DND-41 (cell line): ENCODE data around the gene PRKCE.
"Not testable (repeated sequence)": the region's sequence is repeated elsewhere in the genome, so short reads cannot be mapped to it uniquely, and the experiment has no call there.

ENCODE experiments used
- ATAC-seq: fragments of 200-7000 bp; cut with Tn5 transposase; 3 replicates; pipeline ENCODE4 v1.9.1; 2021; ENCODE audit warnings: low read depth; ENCODE audit not compliant: insufficient read depth
- DNase-seq: peaks from one replicate; pipeline ENCODE4 v3.0.0-alpha.2; 2020
- H2AFZ ChIP-seq: 2 replicates; pipeline ENCODE4 v1.6.0; 2012; ENCODE audit warnings: low read depth, low read length
- H3K27ac ChIP-seq: 2 replicates; pipeline ENCODE4 v1.5.1; 2012; ENCODE audit warnings: low read length, inconsistent platforms
- H3K27me3 ChIP-seq: fragments of 200-600 bp; sonication (generic); 2 replicates; pipeline ENCODE4 v1.6.0; 2012; ENCODE audit warnings: low read length, mild to moderate bottlenecking, inconsistent platforms; ENCODE audit not compliant: insufficient read depth, poor library complexity
- H3K36me3 ChIP-seq: 2 replicates; pipeline ENCODE4 v1.5.1; 2012; ENCODE audit warnings: low read length, inconsistent platforms; ENCODE audit not compliant: insufficient read depth
- H3K4me1 ChIP-seq: 2 replicates; pipeline ENCODE4 v1.5.1; 2012; ENCODE audit warnings: mild to moderate bottlenecking, low read length; ENCODE audit not compliant: insufficient read depth
- H3K4me2 ChIP-seq: 2 replicates; pipeline ENCODE4 v1.6.0; 2012; ENCODE audit warnings: mild to moderate bottlenecking, moderate library complexity, low read length, inconsistent platforms; ENCODE audit not compliant: insufficient read depth
- H3K4me3 ChIP-seq, 2 experiments: fragments of 200-600 bp in 1 of 2; shearing (Covaris generic) in 1 of 2; 2 replicates each; pipeline ENCODE4 v1.5.1; 2012 to 2016; ENCODE audit warnings: inconsistent platforms in 2 of 2, low read length in 2 of 2, mild to moderate bottlenecking in 2 of 2, low read depth in 1 of 2, moderate library complexity in 1 of 2
- H3K79me2 ChIP-seq: 2 replicates; pipeline ENCODE4 v1.6.0; 2012; ENCODE audit warnings: low read length, inconsistent platforms; ENCODE audit not compliant: insufficient read depth
- H3K9ac ChIP-seq: 2 replicates; pipeline ENCODE4 v1.6.0; 2012; ENCODE audit warnings: low read depth, mild to moderate bottlenecking, inconsistent platforms, low read length, moderate library complexity
- H3K9me3 ChIP-seq: 2 replicates; pipeline ENCODE4 v1.5.1; 2012; ENCODE audit warnings: low read length, moderate library complexity, mild to moderate bottlenecking, inconsistent platforms; ENCODE audit not compliant: insufficient read depth, severe bottlenecking
- H4K20me1 ChIP-seq: 2 replicates; pipeline ENCODE4 v1.6.0; 2012; ENCODE audit warnings: low read length; ENCODE audit not compliant: insufficient read depth
- CTCF ChIP-seq: IDR thresholded peaks from 2 replicates; pipeline ENCODE4 v1.5.1; 2012; ENCODE audit warnings: borderline replicate concordance, low read length, moderate library complexity, mild to moderate bottlenecking; ENCODE audit not compliant: poor library complexity, severe bottlenecking; ENCODE audit errors: extremely low read depth
- EZH2 ChIP-seq: IDR thresholded peaks from 3 replicates; pipeline ENCODE4 v1.6.1; 2012; ENCODE audit warnings: borderline replicate concordance, low read depth, mild to moderate bottlenecking, moderate library complexity, low read length, inconsistent platforms; ENCODE audit not compliant: severe bottlenecking

The PRKCE gene

DNA sequence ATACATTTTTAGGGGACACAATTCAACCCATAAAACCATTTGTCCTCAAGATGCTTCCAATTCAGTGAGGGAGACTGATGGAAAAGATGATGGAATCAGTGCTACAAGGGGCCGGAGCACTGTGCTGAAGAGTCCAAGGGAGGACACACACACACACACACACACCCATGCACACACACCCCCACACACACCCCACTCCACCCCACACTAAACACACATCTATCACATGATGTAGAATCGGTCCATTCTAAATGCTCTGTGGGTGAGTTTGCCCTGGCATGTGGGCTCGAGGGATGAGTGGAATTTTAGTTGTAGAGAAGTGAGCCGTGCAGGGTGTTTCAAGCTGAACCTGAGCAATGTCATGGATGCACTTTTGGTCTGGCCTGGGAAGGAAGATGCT, 41.1 kb downstream of the PRKCE start:
- no peaks in the 10 kb centered on the region for H3K9me3 ChIP-seq
- H3K4me3 ChIP-seq, result no peak overlapping the region
- peaks cover 7% of the 10 kb centered on the region; the same call in 1 of the 2 replicates for H3K4me1 ChIP-seq
- no peak overlapping the region for H3K9ac ChIP-seq
- H3K27ac ChIP-seq, result no peak overlapping the region
- 0 out of 2 replicates have a peak, but pooled peaks cover 8% of the 10 kb centered on the region for H4K20me1 ChIP-seq
- H2AFZ ChIP-seq, result no peak overlapping the region
- no peak overlapping the region for H3K4me2 ChIP-seq
- DNase-seq, result no peak
- H3K27me3 ChIP-seq, result no peaks in the 10 kb centered on the region
- peaks cover 5% of the 10 kb centered on the region; the same call in 1 of the 2 replicates for H3K79me2 ChIP-seq
- H3K36me3 ChIP-seq, result no peaks in the 10 kb centered on the region
- TF ChIP-seq EZH2, result no peak
- no peak for TF ChIP-seq CTCF
- no peak for ATAC-seq

DNA sequence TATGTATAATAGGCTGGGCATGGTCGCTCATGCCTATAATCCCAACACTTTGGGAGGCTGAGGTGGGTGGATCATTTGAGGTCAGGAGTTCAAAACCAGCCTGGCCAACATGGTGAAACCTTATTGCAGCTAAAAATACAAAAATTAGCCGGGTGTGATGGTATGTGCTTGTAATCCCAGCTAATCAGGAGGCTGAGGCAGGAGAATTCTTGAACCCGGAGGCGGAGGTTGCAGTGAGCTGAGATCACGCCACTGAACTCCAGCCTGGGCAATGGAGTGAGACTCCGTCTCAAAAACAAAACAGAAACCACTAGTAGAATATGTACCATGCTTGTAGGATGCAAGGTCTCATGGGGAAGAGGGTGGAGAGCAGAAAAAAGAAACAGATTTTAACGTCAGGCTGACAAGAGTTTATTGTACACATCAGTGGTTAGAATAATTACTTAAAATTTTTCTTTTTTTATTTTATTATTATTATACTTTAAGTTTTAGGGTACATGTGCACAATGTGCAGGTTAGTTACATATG, 44.1 kb downstream of the PRKCE start:
- not testable (repeated sequence) for H3K27me3 ChIP-seq, H3K9me3 ChIP-seq, DNase-seq, H3K4me3 ChIP-seq, H3K4me1 ChIP-seq, H3K9ac ChIP-seq, H2AFZ ChIP-seq, H3K4me2 ChIP-seq, H3K79me2 ChIP-seq, H3K36me3 ChIP-seq, H3K27ac ChIP-seq, ATAC-seq, H4K20me1 ChIP-seq

DNA sequence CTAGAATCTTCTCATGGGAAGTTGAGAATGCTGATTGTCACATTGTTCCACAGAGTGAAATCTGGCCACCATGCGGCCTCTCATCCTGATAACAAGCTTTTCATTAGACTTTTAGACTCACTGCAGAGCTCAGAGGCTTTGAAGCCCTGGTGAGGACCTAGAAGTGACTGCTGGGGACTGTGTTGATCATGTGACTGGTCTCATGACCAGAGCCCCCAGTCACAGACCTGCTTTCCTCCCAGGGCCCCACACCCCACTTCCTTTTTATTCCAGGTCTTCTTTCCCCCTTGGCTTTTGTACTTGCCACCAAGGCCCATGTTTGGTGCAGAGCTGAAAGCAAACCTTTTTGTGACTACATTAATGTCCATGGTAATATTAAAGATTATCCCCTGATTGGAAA, 45.2 kb downstream of the PRKCE start:
- no peak for DNase-seq
- Histone ChIP-seq H4K20me1 (0 out of 2 replicates have a peak, but pooled peaks cover 4% of the 10 kb centered on the region), H3K9ac (no peak overlapping the region), H3K79me2 (peaks cover 4% of the 10 kb centered on the region; the same call in 1 of the 2 replicates), H3K27ac (no peak overlapping the region), H3K36me3 (no peaks in the 10 kb centered on the region), H3K9me3 (no peaks in the 10 kb centered on the region), H3K4me1 (peaks cover 7% of the 10 kb centered on the region; the same call in 1 of the 2 replicates), H3K4me2 (no peak overlapping the region), H3K4me3 (no peak overlapping the region), H3K27me3 (no peaks in the 10 kb centered on the region), H2AFZ (no peak overlapping the region)
- no peak for ATAC-seq
- TF ChIP-seq CTCF (no peak), EZH2 (no peak)

- no peak overlapping the region for H3K27ac ChIP-seq
- H3K79me2 ChIP-seq, result peaks cover 3% of the 10 kb centered on the region; the same call in 1 of the 2 replicates
- DNase-seq (no peak), ATAC-seq (no peak)
- TF ChIP-seq EZH2 (no peak), CTCF (no peak)
- H3K4me2 ChIP-seq, result no peak overlapping the region
- H3K4me3 ChIP-seq, result no peak overlapping the region
- H3K4me1 ChIP-seq, result peaks cover 7% of the 10 kb centered on the region; the same call in 1 of the 2 replicates
- H3K36me3 ChIP-seq, result no peaks in the 10 kb centered on the region
- no peak overlapping the region for H2AFZ ChIP-seq
- no peaks in the 10 kb centered on the region for H3K9me3 ChIP-seq
- H4K20me1 ChIP-seq, result 0 out of 2 replicates have a peak, but pooled peaks cover 4% of the 10 kb centered on the region
- no peak overlapping the region for H3K9ac ChIP-seq
- H3K27me3 ChIP-seq, result no peaks in the 10 kb centered on the region
Measured at GRCh38 chr2:45697190-45697589, 45.7 kb downstream of the PRKCE start.
